ENCODE results near the gene UNC5C.

UNC5C gene

DNA sequence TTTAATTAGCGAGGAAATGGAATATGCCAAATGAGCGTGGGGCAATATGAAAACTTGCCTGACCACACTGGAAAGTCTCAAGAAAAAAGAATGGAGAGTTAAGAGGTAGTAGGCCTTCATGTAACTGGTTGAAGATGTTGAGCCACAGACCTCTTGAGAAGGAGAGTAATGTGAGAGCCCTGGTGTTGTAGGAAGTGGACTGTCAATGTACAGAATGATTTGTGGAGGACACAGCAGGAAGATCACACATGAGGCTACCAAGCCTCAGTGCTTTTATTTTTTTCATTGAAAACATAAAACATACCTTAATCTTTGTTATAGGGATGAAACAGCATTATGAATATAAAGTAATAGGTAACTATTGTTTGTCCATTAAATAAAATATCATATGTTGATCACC, 331.6 kb downstream of the UNC5C start:
- no peak for DNase-seq (ENCODE audit: low spot score)

DNA sequence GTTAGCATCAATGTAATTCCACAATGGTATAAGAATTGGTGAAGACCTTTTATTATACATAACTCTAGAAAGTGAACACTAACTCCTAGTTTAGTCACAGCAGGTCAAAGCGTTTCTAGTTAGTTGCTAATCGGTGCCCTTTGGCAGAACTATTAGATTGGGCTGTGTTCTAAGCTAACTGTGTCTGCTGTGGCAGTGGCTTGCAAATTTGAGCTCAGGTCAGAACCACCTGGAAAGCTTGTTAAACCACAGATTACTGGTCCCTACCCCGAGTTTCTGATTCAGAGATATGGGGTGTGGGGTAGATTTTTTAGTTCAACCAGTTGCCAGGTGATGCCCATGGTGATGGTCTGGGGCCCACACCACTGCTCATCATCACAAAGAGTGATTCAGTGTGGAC, 332.1 kb downstream of the UNC5C start:
- DNase-seq (ENCODE audit: low spot score), result no peak

DNA sequence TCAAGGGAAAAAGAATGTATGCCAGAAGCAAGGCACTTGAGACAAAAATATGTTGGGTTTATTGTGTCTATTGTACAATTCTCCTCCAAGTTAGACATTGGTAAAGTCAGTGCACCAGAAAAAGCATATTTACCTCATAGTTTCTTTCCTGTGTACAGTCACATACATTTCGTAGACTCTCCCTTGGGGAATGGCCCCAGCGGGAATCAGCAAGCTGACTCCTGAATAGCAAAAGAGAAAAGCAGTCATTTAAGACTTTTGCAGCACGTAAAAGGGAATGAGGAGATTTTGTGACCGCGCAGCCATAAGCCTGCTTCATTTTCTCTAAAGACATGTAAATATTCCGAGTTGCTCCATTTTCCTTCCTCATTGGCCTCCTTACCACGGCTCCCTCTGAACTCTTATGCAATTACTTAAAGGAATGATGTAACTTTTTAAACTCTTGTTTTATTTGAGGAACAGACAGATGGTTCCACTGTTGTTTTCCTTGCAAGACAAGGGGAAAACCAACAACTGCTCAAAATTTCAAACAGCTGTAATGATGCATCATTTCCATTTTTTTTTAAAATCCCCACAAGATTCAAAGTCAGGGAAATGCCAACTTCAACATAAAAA, 332.7 kb downstream of the UNC5C start:
- no peak for DNase-seq (ENCODE audit: low spot score)

DNA sequence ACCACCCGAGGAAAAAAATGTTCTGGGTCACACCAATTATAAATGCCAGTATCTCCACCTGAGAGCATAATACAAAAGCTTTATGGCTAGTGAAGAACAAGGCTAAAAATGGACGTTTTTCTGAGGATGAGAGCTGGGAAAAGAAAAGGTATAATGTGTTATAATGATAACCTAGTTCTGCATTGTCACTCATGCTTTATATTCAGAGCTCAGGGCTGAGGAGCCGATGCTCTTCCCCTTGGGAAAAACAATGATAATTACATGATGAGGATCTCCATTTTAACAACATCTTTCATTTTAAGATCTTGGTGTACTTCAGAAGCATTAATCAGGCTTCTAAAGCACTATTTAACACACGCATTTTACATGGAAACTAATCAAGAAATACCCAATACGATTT, 333.7 kb downstream of the UNC5C start:
- DNase-seq (ENCODE audit: low spot score), result no peak

DNA sequence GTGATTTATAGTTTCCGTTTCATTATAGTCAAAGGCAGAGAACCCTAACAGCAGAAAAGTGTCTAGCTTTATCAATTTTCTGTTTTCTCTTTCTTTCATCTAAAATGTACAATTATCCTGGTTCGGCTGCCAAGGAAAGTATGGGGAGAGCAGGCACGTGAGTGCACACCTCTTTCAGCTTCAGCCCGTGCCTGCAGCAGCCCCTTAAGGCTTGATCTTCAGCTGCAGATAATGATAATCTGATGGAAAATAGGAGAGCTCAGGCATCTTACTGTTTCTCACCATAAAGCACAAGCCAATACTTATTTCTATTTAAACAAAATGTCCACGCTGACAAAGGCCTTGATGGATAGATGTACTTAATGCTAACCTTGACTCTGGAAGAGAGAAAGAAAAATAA, 334.4 kb downstream of the UNC5C start:
- no peak for DNase-seq (ENCODE audit: low spot score)

DNA sequence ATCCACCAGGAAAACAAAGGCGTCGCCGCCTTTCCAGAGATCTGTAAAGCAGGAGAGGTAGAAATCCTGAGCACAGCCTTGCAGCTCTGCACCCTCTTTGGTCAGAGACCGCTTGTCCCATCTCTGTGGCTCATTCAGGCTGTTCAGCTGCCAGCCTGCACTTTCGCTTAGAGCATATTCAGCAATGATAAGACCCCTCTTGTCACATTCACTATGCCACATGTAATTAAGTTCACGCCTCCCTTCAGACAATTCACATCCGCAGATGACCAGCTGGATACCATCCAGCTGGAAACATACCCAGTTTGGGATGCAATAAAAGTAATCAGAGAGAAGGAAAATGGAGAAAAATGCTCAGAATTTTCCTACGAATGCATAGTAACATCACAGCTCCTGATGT, 335.4 kb downstream of the UNC5C start:
- DNase-seq (ENCODE audit: low spot score), result no peak

DNA sequence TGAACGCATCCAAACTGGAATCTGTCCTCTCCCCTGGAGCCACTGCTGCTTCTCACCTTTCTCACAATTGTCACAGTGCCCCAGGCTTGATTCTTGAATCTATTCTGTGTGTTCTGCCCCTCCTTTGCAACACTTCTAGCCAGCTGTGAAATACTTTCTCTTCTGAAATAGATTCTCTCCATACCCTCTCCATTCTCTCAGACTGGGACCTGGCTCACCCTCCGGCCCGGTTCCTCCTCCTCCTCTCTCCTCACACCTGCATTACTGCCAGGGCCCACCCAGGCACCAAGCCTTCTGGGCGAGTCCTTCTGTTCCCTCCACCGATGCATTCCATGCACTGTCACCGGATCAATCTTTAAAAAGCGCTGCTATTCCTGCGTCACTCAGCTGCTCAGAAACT, 336.1 kb downstream of the UNC5C start:
- DNase-seq (ENCODE audit: low spot score), result no peak

DNA sequence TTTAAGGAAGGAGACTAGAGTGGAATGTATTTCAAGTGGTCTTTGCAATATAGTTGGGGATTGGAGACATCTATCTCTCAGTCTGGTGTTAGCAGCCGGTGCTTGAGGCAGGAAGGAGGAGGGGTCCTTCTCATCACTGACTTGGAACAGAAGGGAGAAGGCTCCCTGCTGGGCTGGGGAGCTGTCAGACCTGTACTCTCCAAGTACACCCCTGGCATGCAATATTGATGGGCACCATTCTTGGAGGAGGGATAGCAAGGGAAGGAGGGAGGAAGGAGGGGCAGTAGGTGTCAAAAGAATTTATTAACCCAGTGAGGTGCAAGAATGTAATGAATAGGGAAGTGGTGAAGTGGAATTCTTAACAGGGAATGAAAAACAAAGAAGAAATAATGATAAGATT, 338.8 kb downstream of the UNC5C start:
- DNase-seq (ENCODE audit: low spot score), result no peak

DNA sequence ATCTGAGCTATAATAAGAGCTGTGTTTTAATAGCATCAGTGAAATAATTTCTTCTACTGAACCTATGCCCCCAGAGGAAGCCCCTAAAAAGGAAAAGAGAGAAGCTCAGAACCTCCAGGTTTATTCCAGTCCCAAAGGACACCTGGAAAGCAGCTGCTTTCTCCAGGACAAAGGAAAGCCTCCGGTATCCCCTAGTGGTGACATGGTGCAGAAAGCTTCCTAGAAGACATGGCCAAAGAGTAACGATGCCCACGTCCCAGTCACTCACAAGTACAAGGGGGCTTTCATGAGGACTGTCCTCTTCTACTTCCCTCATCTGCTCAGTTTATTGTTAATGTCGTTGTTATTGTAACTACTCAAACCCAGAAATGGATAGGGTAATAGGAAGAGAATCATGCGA, 343.9 kb downstream of the UNC5C start:
- DNase-seq (ENCODE audit: low spot score), result no peak

DNA sequence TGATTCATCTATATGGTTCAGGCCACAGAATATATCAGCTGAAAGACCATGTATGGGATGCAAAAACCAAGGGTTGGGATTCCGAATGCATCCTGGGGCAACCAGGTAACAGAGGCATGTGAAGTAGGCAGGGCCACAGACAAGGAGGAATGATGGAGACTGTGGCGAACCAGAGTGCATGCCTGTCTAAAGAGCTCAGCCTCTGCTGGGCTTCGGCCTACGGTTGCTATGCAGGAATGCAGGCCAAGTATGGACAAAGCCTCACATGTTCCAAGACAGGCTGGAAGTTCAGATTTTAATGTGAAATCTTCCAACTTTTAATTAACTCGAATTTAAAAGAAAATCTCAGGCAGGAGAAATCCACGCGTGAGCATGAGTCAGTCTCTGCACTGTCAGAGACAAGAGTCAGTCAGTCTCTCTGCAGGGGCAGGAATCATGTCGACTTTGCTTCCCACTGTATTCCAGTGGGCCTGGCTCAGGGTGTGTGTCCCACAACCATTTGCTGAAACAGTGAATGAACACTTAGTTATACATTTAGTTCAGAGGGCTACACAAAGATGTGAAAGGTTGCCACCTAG, 344.4 kb downstream of the UNC5C start:
- DNase-seq (ENCODE audit: low spot score), result no peak

DNA sequence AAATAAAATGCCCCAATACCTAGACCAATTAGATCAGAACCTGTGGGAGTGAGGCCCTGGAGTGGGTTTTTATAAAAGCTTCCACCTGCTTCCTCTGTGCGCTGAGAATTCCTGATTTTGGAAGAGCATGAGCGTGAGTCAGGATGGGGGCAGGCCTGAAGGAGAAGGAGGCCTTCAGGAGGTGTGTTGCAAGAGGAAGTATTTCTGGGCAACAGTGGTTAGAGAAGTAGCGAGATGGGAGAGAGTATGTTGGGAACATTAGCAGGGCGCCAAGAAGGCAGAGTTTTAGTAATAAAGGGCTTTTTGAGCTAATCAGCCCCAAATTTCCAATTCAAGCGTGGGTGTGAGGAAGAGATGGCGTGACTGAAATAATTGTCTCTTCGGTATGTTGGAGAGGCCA, 349.8 kb downstream of the UNC5C start:
- DNase-seq (ENCODE audit: low spot score), result no peak

DNA sequence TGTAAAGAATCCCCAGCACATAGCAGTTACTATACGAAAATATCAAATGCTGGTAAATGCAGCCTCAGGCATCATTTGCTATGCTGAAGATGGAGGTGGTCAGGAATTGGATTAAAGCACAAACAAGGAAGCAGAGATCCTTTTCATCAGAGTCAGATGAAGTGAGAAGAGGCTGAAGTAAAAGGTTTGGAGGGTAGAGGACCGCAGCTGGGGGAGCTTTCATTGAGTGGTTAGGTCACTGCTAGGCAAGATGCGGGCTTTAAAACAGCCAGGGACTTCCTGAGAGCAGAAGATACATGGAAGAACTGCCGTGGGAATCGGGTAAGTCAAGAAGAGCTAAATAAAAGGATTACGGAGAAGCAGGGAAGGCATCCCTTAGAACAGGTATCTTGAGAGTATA, 351.4 kb downstream of the UNC5C start:
- no peak for DNase-seq (ENCODE audit: low spot score)

DNA sequence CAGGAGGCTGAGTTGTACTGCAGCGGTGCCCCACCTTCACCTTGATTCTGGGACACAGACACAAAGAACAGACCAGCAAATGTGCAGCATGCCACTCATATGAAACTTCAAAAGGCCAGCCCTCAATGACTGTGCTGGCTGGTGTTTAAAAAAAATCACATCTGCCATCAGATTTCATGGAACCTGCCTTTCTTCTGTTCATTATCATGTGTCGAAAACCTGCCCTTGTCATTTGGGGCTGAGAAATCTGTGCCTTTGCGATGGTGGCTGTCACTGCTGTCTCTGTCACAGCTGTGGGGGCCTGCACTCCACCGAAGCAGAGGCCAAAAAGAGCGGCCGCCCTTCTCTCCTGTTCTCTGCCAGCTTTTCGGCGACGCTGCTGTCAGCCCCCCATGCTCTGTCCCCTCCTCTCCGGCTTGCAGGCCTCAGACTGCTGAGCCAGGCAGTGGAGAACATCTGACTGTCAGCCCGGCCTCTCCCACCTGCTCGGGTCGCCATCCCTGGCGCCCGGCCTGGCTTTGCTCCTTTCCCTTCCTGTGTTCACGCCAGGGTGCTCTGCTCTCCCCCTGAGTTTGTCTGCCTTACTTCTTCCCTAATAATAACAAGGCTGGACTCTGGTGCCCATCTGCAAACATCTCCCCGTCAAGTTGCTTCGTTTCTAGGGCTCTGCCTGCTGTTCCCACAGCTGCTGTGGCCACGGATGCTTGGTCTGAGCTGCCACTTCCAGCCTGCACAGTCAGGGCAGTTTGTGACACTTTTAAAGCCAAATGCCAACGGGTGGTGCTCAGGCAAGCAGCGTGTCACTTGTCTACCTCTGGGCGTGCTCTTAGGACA, 355.2 kb downstream of the UNC5C start:
- peak; percentile 16 for DNase-seq (ENCODE audit: low spot score)

DNA sequence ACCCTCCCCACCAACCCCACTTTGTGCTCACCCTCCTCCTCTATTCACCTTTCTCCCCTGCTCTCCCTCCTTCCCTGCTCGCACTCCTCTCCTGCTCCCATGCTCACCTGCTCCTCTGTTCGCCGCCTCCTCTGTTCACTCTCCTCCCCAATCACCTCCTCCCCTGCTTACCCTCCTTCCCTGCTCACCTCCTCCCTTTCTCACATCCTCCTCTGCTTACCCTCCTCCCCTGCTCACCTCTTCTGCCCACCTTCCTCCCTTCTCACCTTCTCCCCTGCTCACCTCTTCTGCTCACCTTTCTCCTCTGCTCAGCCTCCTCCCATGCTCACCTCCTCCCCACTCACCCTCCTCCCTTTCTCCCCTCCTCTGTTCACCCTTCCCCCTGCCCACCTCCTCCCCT, 357.2 kb downstream of the UNC5C start:
- DNase-seq (ENCODE audit: low spot score), result no peak

DNA sequence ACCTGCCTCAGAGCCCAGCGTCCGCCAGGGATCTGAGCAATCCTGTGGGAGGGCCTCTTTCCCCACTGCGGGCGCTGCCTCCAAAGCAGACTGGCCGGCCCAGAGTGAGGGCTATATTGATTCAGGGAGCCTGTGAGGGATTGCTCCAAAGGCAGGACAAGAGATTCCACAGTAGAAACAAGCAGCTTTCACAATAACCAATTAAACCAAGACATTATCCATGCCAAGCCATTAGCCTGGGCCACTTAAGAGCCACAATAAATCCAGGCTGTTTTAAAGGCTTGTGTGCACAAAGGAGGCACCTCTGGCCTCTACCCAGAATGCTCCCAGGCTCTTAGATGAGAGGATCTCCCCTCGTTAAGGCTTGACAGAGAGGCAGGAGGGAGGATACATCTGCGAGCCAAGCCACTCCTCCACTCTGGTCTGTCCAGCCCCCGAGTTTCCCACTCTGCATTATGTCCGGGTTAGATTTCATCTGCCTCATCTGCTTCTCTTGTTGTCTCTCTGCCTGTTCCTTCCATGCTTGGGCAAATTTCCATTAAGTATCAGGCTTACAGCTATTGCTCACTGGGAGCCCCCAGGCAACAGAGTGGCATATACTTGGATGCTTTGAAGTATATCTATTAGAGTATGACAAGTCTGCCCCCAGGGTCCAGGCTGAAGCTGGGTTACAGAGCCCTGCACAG, 357.9 kb downstream of the UNC5C start:
- DNase-seq (ENCODE audit: low spot score), result no peak

DNA sequence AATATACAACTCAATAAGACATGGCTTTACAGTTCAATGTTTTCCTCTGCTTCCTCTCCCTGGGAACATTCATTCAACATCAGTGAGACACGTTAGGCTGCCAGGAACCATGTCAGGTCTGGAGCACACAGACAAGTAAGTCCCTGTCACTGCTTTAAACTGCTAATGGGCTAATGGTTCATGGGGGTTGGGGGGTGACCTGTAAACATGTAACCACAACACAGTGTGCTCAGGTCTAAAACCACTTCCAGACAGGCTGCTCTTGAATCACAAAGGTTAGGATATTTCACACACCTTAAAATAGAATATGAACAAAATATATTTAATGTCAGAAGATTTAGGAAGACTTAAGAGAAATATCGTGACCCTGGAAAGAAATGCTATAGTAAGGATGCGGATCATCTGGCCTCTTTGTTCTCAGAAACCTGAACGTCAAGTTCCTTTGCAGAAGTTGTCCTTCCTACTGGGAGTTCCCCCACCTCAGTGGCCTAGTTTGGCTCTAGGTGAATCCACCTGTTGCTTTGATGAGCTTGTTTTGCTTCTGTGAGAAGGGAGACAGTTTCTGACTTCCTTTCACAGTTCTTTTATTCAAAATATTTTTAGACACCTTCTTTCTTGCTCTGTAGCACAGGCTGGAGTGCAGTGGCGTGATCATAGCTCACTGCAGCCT, 359.9 kb downstream of the UNC5C start:
- DNase-seq (ENCODE audit: low spot score), result no peak

DNA sequence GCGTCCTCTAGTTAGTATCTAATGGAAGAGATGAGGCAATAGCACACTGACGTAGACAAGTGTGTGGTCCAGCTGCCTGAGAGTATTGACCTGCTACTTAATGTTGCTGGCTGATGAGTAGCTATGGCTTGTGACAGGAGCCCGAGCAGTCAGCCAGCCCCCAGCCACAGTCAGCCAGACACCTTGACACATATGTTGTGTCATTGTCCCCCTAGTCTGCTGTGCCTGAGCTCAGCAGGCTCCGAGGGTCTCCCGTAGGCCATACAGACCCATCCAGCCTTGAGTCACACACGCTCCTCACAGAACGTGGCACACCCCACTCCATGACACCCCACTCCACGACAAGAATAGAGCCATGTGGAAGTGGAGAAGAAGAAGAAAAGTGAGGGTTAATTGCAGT, 362.1 kb downstream of the UNC5C start:
- no peak for DNase-seq (ENCODE audit: low spot score)

DNA sequence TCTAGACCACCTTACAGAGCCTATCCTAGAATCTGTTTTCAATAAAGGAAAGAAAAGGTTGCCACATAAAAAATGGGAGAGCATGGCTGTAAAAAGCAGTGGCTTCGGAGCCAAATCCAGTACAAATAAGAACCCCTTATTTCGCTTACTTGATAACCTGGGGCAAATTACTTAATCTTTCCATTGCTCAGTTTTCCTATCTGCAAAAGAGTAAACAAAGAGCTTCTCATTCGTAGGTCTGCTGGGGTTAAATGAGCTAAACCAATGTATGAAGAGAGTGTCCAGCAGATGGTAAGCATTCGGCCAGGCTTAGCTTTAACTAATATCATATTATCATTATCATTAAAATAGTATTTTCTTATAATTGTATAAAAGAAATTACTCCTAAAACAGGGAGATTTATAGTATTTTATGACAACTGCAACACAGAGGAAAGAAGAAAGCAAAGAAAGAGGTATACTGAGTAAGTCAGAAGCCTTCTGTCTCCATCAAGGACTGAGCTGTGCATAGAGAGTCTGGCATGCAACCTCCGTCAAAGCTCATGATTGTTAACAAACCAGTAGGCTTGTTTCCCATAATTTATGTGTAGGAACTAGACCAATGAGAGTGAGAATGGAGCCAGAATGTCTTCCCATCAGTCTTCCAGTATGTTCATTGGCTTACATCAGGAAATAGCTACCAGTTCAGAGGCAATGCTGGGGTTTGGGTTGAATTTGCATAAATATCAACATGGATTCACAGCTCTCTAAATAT, 364.9 kb downstream of the UNC5C start:
- DNase-seq (ENCODE audit: low spot score), result no peak

DNA sequence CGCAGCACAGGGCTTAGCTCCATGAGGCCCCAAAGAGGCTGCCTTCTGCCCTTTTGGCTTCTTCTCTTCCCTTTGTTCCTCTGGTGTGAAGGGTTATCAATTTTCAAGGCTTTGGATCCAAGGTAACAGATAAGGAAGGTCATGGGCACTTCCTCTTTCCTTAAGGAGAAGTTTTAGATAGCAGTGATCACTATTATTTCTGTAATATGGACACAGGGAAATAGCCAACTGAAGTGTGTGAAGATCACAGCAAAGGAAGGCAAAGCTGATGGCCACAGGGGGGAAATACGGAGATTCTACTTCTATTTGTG, 366.8 kb downstream of the UNC5C start:
- no peak for DNase-seq (ENCODE audit: low spot score)

DNA sequence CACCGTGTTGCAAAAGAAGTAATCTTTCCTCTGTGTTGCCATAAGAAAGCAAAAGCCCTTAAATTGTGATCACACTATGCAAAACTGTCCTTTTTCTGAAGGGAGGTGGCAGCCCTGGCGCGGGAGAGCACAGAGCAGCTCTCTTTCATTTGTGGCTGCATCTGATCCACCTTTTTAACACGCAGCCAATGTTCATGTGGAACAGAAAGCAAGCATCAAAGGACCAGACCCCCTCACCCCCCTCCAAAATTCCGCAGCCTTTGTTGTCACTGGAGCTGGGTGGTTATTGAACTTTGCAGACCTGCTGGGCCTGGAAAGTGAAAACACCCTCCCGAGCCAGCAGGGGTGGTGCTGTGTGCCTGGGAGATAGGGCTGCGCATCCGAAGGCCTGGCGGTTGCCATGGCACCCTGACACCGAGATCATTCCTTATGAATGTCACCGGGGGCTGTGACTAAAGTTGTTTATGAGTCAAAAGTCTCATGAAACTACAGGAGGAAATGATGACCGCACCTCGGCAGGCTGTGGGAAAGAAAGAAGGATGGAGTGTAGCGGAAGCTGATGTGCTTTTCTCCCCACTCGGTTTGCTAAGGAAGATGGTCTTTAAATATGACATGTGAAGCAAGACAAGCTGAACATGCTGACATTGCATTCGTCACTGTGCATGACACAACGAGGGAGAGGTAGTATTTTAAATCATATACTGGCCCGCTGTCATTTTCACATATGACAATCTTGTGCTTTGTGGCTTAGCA, 367.4 kb downstream of the UNC5C start:
- DNase-seq (ENCODE audit: low spot score), result peak; percentile 60
